NCI-H446 (cell line): Measurements from ENCODE around the gene DNAJC5G.

Experiments used
- DNase-seq, 2 experiments: peaks; one replicate each; lab custom pipeline; 2025; lab: John Stamatoyannopoulos, UW

DNAJC5G gene, protein sequence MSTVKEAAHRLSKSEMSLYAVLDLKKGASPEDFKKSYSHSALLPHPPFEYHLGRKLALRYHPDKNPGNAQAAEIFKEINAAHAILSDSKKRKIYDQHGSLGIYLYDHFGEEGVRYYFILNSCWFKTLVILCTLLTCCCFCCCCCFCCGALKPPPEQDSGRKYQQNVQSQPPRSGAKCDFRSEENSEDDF

DNA sequence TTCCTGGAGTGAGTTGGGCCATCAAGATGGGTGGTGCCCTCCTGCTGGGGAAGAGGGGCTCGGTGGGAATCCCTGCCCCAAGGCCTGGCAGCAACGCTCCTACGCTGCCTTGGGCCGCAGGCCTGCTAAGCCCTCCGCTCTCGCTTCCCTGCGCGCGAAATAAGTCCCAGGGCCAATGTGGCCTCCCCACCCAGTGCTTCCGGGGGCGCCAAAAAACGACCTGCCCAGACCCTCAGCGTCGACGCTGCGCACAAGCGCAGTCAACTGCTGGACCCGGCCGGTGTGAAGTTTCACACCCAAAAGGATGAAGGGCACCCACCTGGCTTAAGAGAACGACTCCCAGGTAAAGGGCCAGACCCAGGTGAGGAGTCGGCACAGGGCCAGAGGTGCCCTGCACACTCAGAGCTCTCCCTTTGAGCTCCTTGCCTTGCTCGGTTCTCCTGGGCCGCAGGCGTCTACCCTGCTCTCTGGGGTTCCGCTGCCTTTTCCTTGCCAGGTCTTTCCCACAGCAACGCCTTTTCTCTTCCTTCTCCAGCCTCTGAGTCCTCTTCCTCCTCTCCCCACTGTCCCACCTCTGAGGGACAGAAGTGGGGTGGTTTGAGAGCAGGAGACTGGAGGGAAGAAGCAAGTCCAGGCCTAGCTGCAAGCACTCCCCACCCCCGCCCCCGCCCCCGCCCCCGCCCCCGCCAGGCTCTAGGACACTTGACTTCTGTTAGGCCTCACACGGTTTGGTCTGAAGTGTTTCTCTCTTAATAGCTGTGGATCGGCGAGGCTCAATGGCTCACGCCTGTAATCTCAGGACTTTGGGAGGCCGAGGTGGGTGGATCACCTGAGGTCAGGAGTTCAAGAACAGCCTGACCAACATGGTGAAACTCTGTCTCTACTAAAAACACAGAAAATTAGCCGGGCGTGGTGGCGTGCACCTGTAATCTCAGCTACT is at the start of gene DNAJC5G:
Gene DNAJC5G (plus strand): TSS at position 223 of the 940 bp plus-strand sequence. CDS start 1,296 bp downstream, outside the sequence.
- no peak for DNase-seq

DNA sequence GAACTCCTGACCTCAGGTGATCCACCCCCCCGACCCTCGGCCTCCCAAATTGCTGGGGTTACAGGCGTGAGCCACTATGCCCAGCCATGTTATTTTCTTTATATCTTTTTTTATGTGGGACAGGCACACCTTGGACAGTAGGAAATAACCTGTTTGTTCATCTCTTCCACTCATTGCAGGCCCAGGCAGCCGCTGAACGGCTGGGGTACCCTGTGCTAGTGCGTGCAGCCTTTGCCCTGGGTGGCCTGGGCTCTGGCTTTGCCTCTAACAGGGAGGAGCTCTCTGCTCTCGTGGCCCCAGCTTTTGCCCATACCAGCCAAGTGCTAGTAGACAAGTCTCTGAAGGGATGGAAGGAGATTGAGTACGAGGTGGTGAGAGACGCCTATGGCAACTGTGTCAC is 49.7 kb upstream of the DNAJC5G start:
- no peak for DNase-seq

GRCh38 chr2:27227501-27227900 is 47.7 kb upstream of the DNAJC5G start:
- DNase-seq: no peak

DNA sequence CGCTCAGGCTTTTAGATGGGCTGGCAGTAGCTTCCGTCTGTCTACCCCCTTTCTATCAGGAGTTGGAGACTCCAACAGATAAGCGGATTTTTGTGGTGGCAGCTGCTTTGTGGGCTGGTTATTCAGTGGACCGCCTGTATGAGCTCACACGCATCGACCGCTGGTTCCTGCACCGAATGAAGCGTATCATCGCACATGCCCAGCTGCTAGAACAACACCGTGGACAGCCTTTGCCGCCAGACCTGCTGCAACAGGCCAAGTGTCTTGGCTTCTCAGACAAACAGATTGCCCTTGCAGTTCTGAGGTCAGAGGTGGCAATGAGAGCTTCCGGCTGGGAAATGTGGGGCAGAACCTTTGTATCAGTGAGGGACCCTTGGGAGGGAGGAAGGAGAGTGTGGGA is 43.3 kb upstream of the DNAJC5G start:
- no peak for DNase-seq

- DNase-seq: no peak
These were observed 41.9 kb upstream of the DNAJC5G start for GRCh38 chr2:27233341-27233740.

GRCh38 chr2:27236136-27236535 is 39.1 kb upstream of the DNAJC5G start:
- no peak for DNase-seq

DNA sequence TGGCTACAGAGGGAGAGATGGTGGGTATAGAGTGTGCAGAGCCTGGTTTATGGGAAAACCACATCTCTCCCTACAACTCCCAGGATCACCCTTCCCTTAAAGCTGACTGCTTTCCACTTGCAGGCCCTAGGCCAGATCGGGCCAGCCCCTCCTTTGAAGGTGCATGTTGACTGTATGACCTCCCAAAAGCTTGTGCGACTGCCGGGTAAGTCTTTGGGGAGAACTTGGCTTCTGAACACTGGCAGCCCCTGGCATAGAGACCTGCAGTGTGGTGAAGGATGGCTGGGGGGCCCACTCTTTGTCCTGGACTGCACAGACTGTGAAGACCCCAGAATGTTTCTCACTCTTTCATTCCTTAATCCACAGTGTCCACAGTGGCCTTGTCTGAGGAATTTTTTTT is 38.6 kb upstream of the DNAJC5G start:
- no peak for DNase-seq

DNA sequence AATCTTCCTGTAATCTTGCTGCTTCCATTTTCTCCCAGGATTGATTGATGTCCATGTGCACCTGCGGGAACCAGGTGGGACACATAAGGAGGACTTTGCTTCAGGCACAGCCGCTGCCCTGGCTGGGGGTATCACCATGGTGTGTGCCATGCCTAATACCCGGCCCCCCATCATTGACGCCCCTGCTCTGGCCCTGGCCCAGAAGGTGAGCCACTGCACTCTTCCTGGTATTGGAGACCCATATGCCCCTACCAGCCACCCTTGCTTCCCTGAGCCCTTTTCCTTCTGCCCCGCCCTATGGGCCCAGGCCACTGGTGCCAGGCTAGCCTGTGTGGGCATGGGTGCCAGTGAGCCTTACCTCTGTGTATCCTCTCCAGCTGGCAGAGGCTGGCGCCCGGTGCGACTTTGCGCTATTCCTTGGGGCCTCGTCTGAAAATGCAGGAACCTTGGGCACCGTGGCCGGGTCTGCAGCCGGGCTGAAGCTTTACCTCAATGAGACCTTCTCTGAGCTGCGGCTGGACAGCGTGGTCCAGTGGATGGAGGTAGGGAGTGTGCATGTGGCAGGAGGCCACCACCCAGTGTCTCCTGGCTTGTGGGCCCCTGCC is 37.8 kb upstream of the DNAJC5G start:
- DNase-seq: no peak

GRCh38 chr2:27238976-27239375 is 36.3 kb upstream of the DNAJC5G start:
- no peak for DNase-seq

- no peak for DNase-seq
These were observed 34.8 kb upstream of the DNAJC5G start for GRCh38 chr2:27240406-27240805.

DNA sequence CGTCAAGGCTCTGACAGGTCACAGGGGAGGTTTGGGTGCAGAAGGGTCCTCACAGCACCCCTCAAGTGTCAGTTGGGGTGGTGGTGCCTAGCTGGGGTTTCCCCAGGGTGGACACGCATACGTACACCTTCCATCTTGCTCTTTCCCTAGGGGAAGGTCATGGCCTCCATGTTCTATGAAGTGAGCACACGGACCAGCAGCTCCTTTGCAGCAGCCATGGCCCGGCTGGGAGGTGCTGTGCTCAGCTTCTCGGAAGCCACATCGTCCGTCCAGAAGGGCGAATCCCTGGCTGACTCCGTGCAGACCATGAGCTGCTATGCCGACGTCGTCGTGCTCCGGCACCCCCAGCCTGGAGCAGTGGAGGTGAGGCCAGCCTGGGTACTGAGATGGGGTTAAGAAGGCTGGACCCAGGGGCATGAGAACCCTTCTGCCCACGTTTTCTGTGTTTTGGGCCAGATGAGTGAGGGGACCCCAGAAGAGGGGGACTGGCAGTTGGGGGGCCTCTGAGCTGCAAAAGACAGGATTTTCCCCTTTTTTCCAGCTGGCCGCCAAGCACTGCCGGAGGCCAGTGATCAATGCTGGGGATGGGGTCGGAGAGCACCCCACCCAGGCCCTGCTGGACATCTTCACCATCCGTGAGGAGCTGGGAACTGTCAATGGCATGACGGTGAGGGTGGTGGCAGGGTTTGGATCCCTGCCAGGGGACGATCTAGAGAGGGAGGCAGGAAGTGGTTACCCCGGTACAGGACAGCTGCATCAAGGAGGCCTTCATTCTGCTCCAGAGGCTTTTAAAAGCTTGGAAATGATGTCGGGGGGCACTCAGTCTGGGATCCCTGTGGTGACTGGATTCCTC is 33.2 kb upstream of the DNAJC5G start:
- DNase-seq: no peak

- no peak for DNase-seq
These were observed 32.6 kb upstream of the DNAJC5G start for GRCh38 chr2:27242614-27242951.

DNA sequence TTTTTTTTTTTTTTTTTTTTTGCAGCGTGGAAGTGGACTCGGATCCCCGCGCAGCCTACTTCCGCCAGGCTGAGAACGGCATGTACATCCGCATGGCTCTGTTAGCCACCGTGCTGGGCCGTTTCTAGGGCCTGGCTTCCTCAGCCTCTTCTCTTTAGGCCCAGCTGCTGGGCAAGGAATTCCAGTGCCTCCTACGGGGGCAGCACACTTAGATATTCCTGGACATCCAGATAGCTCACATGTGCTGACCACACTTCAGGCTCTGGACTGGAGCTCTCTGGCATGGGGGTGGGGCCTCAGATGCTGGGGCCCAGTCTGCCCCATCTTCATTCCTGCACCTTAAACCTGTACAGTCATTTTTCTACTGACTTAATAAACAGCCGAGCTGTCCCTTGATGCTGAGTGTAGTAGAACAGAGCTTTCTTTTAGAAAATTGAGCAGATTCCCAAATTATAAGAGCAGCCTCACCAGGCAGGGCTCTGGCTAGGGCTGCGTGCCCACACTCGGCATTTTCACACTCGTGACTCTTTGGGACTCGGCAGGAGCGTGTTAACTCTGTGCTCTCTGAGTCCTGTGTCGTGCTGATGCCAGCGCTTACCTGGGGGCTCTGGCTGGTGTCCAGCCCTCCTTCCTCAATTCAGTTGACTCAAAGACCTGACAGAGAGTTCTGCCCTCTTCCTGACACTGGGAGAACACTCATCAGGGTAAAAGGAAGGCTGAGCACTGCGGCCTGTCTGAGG is 31.7 kb upstream of the DNAJC5G start:
- DNase-seq: no peak

DNA sequence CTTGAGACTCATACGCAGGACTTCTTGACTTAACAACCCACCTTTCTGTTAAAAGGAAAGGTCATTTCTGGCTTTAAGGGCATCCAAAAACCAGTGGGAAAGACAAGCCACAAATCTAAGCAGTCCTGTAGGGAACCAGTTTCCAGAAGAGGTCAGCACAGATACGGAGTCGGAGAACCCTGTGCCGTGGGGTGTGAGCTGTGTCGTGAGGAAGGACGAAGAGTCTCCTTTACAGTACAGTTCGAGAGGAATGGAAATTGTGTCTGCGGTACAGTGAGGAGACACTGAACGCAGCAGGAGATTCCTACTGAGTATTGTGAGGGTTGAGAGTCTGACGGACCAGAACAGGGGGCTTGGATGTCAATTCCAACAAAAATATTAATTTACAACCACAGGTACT is 30.1 kb upstream of the DNAJC5G start:
- DNase-seq: no peak

GRCh38 chr2:27245626-27246025 is 29.6 kb upstream of the DNAJC5G start:
- DNase-seq: no peak

DNA sequence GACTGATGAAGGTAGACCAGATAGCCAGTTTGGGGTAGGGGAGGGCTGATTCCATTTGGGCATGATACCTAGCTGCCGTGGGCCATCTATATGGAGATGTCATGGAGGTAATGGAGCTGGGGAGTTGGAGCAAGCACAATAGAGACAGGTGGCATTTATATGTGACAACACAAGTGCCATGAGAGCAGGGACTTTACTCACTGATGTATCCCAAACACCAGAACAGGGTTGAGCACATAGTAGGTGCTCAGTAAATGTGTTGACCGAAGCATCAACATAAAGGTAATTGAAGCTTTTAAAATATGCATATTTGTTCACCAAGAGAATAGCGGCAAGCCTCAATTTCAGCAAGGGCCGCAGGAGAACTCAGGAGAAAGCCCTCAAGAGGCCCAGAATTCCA is 27.3 kb upstream of the DNAJC5G start:
- DNase-seq: no peak

DNA sequence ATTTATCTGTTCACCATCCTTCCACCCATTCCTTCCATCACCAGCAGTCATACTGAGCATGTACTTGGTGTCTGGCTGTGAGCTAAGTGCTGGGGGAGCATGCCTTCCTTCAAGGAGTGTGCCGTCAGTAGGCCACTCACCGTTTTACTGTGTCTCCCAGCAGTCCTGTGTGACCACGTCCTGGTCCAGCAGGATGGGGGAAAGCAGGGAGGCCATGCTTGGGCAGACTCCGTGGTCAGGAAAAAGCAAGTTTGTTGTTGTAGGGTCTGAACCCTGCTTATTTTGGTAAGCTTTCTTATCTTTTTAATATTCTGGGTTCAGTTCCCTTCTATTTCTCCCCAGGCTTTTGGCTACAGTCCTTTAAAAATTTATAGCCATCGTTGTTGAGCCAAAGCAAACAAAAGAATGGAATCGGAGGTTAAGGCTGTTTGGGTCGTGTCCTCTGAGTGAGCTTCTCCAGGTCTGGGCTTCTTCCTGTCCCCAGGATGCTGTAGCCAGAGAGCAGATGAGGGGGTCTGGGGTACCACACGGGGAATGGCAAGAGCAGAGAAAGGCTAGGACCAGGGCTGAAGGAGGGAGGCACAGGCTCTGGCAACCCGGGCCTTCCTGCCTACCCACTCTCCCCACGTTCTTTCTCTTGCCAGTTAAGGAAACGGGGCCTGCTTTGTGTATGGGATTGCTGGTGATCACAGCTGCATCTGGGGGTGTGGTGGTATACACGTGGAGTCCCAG is 25.9 kb upstream of the DNAJC5G start:
- no peak for DNase-seq

GRCh38 chr2:27249891-27250651 is 25.2 kb upstream of the DNAJC5G start:
- no peak for DNase-seq

DNA sequence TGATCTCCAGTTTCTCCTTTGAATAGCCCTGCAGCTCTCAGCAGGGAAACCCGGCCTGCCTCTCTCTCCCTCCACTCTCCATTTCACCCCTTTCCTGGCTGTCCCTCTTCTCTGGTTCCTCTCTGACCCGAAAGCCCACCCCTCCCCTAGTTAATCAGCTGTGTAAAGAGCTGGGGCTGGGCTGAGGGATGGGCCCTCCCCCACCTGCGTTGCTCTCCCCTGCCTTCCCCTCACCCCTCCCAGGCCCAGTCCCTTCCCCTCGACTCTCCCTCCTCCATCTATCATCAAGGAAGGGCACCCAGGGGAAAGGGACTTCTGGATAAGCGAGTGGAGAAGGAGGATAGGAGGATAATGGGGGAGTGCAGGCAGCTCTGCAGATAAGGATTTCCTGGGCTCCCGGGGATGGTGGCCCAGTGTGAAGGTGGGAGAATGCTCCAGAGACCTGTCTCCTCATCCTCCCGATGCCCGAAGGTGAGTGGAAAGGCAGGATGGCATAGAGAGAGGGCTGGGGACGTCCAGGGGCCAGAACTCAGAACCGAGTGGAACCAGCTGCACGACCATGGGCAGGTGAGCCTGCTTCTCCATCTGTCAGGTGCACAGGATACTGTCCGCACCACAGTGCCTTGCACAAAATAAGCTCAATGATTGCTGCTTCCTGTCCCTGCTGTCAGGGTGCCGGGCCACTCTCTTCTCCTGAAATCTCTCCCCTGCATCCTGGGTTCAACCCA is 24.4 kb upstream of the DNAJC5G start:
- DNase-seq: no peak
